Activated CD4-positive, alpha-beta T cell treated with anti-CD3 and anti-CD28 coated beads, Interleukin-2, amount 10 ng/mL, durations not matched to agents 24 days and 14 days (primary cell): ENCODE results near the gene MGMT. TPM values are rescaled to one million over a fixed set of nuclear protein-coding genes. Genes with fewer than 3 reads are reported as not detected.

ENCODE experiments used
- DNase-seq: peaks from one replicate; pipeline ENCODE4 v3.0.0; 2022
- H3K27ac Mint-ChIP-seq: one replicate; pipeline ENCODE4 v1.8.0; 2022; ENCODE audit warnings: mild to moderate bottlenecking, mixed read lengths
- H3K27me3 Mint-ChIP-seq: one replicate; pipeline ENCODE4 v1.8.0; 2022; ENCODE audit warnings: mixed read lengths
- H3K36me3 Mint-ChIP-seq: one replicate; pipeline ENCODE4 v1.8.0; 2022; ENCODE audit warnings: low read depth, mild to moderate bottlenecking, mixed read lengths
- H3K4me1 Mint-ChIP-seq: one replicate; pipeline ENCODE4 v1.8.0; 2021; ENCODE audit warnings: mixed read lengths
- H3K4me3 Mint-ChIP-seq: one replicate; pipeline ENCODE4 v1.8.0; 2022; ENCODE audit warnings: mild to moderate bottlenecking, moderate library complexity, mixed read lengths
- H3K9me3 Mint-ChIP-seq: one replicate; pipeline ENCODE4 v1.8.0; 2021; ENCODE audit warnings: mixed read lengths
- intact Hi-C: fragments of 100-400 bp; cut with micrococcal nuclease; formaldehyde crosslinking; loops from one replicate; pipeline ENCODE4 v1.15.1; 2023
- total RNA-seq: library from RNA; stranded (reverse); gene quantifications from 2 replicates; pipeline ENCODE4 v1.2.3, GENCODE V29; 2022

MGMT gene
- total RNA-seq, 1 donor from 2014 or later = 19.5 TPM

DNA sequence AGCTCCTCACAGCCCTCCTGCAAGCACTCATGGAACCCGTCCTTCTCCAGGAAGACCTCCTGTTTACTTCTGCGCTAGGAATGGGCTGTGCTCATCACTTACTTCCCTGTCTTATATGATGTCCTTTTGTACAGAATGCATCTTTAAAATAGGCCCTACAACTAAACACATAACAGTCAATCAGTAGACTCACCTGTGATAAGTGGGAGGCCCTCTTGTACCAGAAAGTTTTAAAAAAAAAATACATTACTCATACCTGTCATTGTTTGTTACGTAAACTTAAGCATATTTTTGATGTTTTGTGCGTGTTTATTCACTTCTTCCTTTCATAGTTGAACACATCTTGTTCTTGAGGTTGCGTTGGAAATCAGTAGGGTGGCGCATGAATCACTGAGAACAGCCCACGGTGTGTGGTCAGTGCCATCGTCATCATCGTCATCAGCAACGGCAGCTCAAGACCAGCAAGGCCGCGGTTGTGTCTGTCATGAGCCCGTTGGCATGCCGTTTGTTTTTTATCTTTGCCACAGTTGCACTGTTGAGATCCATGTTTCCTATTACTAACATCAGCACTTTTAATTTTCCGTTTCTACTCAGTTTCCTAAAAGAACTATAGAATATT, 232.8 kb downstream of the MGMT start:
- Mint-ChIP-seq H3K4me1 (no peaks in the 10 kb centered on the region), H3K9me3 (no peaks in the 10 kb centered on the region), H3K27me3 (no peaks in the 10 kb centered on the region), H3K27ac (no peak overlapping the region), H3K36me3 (no peaks in the 10 kb centered on the region), H3K4me3 (no peak overlapping the region)
- intact Hi-C loops = no loop called here
- no peak for DNase-seq

DNA sequence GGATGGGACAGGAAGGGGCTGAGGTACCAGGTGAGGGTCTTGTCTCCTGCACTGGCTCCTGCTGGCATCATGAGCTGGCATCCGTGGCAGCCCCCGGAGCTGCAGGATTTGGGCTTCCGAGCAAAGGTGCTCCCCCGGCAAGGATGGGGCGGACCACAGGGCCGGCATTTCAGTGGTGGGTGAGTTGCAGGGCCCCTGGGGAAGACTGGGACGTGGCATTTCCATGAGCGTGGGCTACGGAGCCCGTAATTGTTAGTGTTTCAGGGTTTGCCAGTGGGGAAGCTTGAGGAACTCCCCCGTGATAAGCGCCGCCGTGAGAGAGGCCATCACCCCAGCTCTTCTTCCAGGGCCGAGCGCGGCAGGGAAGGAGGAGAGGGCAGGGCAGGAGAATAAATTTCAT, 235.6 kb downstream of the MGMT start:
- H3K4me3 Mint-ChIP-seq = no peak overlapping the region
- H3K36me3 Mint-ChIP-seq = no peaks in the 10 kb centered on the region

DNA sequence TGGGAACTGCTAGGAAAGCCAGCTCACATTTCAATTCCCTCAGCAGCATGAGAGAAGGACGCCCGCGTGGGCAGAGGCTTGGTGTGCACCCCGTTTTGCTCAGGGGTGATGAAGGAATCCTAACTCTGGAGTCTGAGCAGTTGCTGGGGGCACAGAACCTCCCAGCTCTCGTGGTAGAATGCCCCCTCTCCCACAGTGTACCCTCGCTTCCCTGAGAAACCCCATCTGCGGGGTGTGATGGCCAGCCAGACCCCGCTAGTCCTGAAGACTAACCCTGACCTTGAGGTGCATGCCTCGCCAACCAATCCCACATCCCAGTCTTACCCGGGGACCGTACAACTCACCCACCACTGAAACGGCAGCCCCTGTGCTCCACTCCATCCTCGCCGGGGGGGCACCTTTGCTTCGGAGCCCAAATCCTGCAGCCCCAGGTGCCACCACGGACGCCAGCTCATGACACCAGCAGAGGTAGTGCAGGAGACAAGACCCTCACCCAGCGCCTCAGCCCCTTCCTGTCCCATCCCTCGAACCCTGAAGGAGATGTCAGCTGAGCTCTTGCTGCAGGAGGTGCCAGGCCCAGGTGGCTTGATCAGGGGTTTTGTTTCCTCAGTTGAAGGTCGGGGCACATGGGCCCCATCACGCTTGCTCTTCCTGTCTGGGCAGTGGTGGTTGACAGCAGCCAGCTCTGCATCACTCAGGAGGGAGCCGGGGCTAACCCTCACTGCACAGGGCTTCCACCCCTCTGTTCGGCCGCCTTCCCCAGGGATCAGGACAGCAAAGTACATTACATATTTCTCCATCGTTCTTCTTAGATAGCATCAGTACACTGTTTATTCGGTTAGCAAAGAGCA, 236.5 kb downstream of the MGMT start:
- Mint-ChIP-seq H3K4me3 (no peak overlapping the region), H3K36me3 (no peaks in the 10 kb centered on the region)
- intact Hi-C loops = no loop called here

More for the DNA sequence above, 235.6 kb downstream of the MGMT start:
- Mint-ChIP-seq H3K27me3 (no peaks in the 10 kb centered on the region), H3K9me3 (no peaks in the 10 kb centered on the region), H3K4me1 (peaks cover 1% of the 10 kb centered on the region), H3K27ac (no peak overlapping the region)
- DNase-seq = no peak
- intact Hi-C loops = no loop called here

DNA sequence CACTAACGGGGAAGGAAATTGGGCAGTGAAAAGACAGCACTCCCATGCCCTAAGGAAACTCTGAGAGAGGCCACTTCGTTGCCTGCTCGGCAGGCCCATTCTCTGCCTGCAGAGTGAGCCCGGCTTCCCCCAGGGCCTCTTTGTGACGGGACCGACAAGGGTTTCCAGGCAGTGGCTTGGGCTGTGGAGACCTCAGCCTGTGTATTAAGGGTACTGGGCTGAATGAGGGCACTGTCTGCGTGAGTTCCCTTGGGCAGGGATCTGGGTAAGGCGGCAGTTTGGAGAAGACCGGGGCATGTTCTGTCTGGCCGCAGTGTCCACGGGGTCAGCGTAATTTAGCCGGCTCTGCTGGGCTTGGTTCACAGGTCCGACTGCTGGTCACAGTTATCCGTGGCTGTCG, 237.2 kb downstream of the MGMT start:
- H3K27me3 Mint-ChIP-seq = no peaks in the 10 kb centered on the region
- no peak overlapping the region for H3K27ac Mint-ChIP-seq
- intact Hi-C loops = no loop called here

More for the DNA sequence above, 236.5 kb downstream of the MGMT start:
- Mint-ChIP-seq H3K27me3 (no peaks in the 10 kb centered on the region), H3K27ac (no peak overlapping the region), H3K9me3 (no peaks in the 10 kb centered on the region), H3K4me1 (peaks cover 1% of the 10 kb centered on the region)
- no peak for DNase-seq

DNA sequence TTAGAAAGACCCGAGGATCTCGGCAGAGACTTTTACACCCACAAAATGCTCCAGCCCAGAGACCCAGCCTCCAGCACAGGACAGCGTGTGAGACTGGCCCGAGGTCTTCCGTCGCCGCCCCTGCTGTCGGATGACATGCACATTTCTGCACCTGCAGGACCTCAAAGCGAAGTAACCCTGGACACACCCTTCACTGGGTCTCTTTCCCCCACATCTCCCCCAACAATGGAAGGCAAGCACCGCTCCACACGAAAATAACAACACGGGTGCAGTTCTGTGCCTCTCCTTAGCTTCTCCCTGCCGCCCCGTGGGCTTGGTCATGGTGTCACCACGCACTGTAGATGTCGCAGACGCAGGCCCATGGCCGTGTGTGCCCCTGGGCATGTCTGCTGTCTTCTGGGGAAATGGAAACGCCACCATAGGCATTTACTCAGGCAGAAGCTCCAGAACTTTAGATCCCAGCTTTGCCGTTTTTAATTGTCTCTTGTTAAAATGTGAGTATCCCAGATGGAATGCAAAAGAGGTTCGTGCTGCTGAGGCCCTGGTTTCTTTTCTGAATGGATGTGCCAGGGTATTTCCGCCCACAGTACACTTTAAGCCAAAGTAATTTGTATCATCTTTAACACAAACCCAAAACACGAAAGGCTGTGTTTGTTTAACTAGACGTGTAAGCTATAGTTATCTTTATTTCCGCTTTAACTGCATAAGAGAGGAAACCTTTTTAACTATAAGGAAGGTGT, 237.9 kb downstream of the MGMT start:
- no peaks in the 10 kb centered on the region for H3K36me3 Mint-ChIP-seq
- H3K27me3 Mint-ChIP-seq = no peaks in the 10 kb centered on the region
- intact Hi-C loops = no loop called here
- H3K4me3 Mint-ChIP-seq = no peak overlapping the region
- H3K27ac Mint-ChIP-seq = no peak overlapping the region
- no peak for DNase-seq
- H3K4me1 Mint-ChIP-seq = peaks cover 1% of the 10 kb centered on the region
- H3K9me3 Mint-ChIP-seq = no peaks in the 10 kb centered on the region

More for the DNA sequence above, 237.2 kb downstream of the MGMT start:
- no peak for DNase-seq
- Mint-ChIP-seq H3K36me3 (no peaks in the 10 kb centered on the region), H3K9me3 (no peaks in the 10 kb centered on the region), H3K4me3 (no peak overlapping the region), H3K4me1 (peaks cover 1% of the 10 kb centered on the region)

DNA sequence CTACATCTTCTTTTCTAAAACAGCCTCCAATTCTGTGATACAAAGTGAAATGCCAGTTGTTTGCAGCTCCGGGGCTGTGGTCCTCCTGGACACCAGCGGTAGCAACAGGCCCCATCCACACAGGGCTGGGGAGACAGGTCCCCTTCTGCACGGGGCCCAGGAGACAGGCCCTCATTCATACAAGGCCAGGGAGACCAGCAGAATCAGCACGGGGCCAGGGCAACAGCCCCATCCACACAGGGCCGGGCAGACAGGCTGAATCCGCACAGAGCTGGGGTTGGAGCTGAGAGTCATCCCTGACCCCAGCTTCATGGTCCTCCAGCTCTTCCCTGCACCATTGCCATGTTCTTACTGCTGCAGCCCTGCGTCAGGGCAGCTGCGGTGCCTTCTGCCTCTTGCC, 238.6 kb downstream of the MGMT start:
- no peaks in the 10 kb centered on the region for H3K27me3 Mint-ChIP-seq
- intact Hi-C loops = no loop called here
- no peak overlapping the region for H3K4me3 Mint-ChIP-seq
- no peak overlapping the region for H3K27ac Mint-ChIP-seq
- no peaks in the 10 kb centered on the region for H3K9me3 Mint-ChIP-seq
- DNase-seq = no peak
- H3K36me3 Mint-ChIP-seq = no peaks in the 10 kb centered on the region
- H3K4me1 Mint-ChIP-seq = peaks cover 1% of the 10 kb centered on the region

DNA sequence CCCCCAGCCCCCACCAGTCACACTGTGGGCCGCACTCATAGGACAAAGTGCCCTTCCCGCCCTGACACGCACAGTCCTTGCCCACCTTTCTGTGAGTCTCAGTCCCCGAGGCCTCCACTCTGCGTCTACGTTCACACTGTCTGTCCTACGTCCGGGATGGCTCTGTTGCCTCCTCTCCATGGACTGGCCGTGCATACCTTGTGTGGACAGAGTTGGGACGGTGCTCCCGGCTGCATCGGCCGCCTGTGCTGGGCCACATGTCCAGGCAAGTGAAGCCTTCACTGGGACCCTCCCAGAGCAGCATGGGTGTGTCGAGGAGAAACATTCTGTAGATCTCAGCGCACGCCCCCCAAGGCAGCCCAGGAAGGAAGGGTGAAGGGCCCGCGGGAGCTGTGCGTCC, 239.0 kb downstream of the MGMT start:
- Mint-ChIP-seq H3K36me3 (no peaks in the 10 kb centered on the region), H3K9me3 (no peaks in the 10 kb centered on the region), H3K4me1 (peaks cover 1% of the 10 kb centered on the region), H3K27me3 (no peaks in the 10 kb centered on the region), H3K4me3 (no peak overlapping the region), H3K27ac (no peak overlapping the region)
- intact Hi-C loops = no loop called here
- no peak for DNase-seq

DNA sequence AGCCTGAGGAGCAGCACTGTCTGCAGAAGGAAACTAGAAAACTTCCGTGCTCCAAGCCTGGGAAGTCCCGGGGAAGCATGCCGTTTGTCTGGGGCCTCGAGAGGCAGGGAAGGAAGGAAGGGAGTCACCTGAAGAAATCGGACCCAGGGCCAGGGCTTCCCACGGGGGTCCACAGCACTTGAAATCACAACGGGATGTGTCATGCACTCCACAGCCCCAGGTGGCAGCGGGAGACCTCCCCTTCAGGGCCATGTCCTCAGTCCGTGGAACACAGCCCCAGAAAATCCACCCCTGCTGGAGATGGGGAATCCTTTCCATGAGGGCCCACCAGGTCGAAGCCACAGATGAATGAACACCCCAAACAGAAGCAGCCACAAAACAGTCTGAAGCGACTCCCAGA, 239.5 kb downstream of the MGMT start:
- Mint-ChIP-seq H3K27me3 (no peaks in the 10 kb centered on the region), H3K4me1 (peaks cover 1% of the 10 kb centered on the region), H3K9me3 (no peaks in the 10 kb centered on the region), H3K36me3 (no peaks in the 10 kb centered on the region), H3K4me3 (no peak overlapping the region), H3K27ac (no peak overlapping the region)
- intact Hi-C loops = no loop called here
- no peak for DNase-seq

DNA sequence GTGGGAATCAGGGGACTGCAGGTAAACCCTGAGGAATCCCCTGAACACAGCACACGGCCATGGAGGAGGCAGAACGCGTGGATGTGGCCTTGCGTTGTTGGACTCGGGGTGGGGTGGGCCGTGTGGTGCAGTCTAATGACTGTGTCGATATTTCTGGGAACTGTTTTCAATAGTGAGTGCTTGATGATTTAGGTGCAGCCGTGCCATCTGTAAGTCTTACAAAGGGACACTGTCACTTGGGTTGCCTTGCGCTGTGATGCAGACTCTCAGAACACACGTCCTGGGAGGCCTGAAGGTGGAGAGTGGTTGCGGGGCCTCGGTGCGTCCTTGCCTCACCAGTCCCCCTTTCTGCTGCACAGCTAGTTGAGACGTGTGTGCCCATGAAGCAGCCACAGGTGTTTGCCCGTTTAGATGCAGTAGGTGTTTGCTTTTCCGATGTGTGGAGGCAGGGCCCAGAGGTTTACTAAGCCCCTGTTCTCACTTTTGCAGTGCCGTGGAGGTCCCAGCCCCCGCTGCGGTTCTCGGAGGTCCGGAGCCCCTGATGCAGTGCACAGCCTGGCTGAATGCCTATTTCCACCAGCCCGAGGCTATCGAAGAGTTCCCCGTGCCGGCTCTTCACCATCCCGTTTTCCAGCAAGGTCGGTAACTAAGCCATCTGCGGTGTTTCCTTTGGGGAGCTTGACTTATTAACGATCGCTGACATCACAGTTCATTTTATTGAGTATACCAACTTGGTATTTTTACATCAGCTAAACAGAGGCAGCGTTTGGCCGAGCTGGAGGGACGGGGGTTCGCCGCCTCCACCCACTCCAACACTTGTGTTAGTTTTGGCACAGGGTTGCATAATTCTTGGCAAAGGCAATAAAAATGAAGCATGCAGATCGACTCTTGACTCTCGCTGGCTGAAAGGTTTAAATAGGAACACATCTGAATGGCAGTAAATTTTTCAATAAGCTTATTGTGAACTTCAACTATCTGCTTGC, 240.7 kb downstream of the MGMT start:
- H3K9me3 Mint-ChIP-seq = no peaks in the 10 kb centered on the region
- H3K27ac Mint-ChIP-seq = no peak overlapping the region
- intact Hi-C loops = no loop called here
- H3K4me3 Mint-ChIP-seq = no peak overlapping the region
- peaks cover 1% of the 10 kb centered on the region for H3K4me1 Mint-ChIP-seq
- DNase-seq = no peak
- no peaks in the 10 kb centered on the region for H3K27me3 Mint-ChIP-seq
- no peaks in the 10 kb centered on the region for H3K36me3 Mint-ChIP-seq

DNA sequence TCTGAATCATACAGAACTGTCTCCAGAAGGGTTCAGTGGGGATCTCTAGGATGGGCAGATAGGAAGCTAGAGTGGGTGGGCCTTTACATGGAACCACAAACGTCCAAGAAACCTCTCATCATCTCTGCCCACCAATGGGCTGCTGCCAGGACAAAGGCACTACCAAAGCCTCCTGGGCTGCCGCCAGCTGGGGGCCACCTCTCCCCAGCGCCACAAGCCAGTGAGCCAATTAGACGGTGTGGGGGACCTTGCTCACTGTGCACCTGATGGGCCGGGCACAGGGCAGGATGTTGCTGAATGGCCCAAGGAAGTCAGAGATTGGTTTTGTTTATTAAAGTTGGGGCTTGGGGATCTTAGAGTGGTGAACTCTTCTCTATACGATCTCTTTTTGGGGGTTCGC, 242.1 kb downstream of the MGMT start:
- Mint-ChIP-seq H3K27ac (no peak overlapping the region), H3K4me3 (no peak overlapping the region), H3K36me3 (no peaks in the 10 kb centered on the region), H3K4me1 (peaks cover 1% of the 10 kb centered on the region), H3K27me3 (no peaks in the 10 kb centered on the region), H3K9me3 (no peaks in the 10 kb centered on the region)
- no peak for DNase-seq
- intact Hi-C loops = no loop called here

DNA sequence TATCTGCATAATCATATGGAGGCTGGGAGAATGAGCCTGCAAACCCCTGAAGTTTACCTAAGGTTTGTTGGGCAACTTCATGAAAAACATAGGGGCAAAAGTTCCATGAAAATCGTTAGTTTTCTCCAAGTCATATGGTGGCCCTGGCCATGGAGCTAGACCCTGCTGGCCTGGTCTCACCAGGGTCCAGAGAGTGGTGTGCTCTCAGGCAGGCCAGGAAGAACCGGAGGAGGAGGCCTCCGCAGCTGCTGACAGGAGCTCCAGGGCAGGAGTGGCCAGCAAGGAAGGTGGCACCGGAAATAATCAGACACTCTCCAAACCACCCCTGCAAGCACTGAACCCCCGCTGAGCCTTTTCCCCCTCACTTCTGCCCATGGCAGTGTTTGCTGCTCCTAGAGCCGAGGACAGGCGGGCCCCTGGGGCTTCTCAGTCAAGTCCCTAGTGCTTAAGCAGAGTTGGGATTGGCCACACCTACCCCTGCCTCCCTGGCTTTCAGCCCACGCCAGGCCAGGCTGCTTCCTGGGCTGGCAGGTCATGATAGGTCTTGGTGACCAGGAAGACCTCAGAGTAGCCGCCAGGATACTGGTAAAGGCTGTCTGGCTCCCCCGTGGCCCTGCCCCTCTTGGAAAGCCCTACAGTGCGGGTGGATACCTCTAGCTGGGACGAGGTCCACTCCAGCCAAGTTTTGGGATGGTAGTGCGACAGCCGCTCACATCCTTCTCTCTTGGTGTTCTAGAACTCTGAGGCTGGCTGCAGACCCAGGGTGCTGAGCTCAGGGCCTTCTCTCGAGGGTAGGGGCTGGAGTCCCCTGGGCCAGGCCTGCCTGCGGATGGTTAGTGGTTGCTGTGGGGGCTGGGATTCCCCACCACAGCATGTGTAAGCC, 242.8 kb downstream of the MGMT start:
- Mint-ChIP-seq H3K27me3 (no peaks in the 10 kb centered on the region), H3K4me3 (no peak overlapping the region), H3K27ac (no peak overlapping the region), H3K9me3 (no peaks in the 10 kb centered on the region), H3K36me3 (no peaks in the 10 kb centered on the region), H3K4me1 (peaks cover 1% of the 10 kb centered on the region)
- no peak for DNase-seq
- intact Hi-C loops = no loop called here

DNA sequence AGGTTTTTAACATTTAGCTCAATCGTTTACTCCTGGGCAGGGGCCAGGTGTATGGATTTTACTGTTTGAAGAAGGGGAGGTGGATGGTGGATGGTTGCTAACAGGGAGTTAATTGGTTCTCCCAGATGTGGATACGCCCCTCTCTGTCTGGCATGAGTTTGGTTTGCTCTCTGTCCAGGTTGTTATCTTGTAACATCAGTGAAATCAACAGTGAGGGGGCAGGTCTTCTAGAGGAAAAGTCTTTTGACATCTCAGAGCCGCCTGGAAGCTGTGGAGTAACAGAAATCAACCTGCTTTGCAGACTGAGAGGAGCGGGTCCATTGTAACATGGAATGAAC, 243.4 kb downstream of the MGMT start:
- DNase-seq = no peak
- intact Hi-C loops = no loop called here
- H3K27ac Mint-ChIP-seq = no peak overlapping the region
- H3K36me3 Mint-ChIP-seq = no peaks in the 10 kb centered on the region
- H3K27me3 Mint-ChIP-seq = no peaks in the 10 kb centered on the region
- H3K4me3 Mint-ChIP-seq = no peak overlapping the region
- H3K4me1 Mint-ChIP-seq = no peaks in the 10 kb centered on the region
- H3K9me3 Mint-ChIP-seq = no peaks in the 10 kb centered on the region

DNA sequence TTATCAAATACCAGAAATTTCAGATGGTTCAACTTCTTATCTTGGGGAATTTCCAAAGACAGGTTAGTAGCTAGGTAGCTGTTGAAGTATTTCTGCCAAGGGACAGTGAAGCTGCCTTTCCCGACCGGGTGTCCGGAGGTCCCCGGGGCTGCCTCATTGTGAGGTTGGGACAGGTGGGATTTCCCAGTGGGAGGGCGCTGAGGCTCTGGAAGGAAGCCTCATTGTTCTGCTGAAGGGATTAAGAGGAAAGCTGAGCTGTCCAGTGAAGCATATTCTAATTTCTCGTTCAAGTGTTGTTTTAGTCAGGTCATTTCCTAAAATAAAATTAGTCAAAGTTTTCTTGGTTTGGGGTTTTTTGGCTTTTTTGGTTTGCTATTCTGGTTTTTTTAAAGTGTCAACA, 244.2 kb downstream of the MGMT start:
- Mint-ChIP-seq H3K27ac (no peak overlapping the region), H3K36me3 (no peaks in the 10 kb centered on the region), H3K4me3 (no peak overlapping the region), H3K4me1 (no peaks in the 10 kb centered on the region), H3K27me3 (no peaks in the 10 kb centered on the region), H3K9me3 (no peaks in the 10 kb centered on the region)
- intact Hi-C loops = no loop called here
- DNase-seq = no peak
